SK-N-SH treated with all-trans-retinoic acid at 6 μM for 48 hours (cell line): ENCODE data around the gene ACSBG1.

ENCODE experiments used
- PPARA ChIP-seq: fragments of 250-450 bp; sonication (Bioruptor Pico); IDR thresholded peaks from 2 replicates; pipeline ENCODE4 v1.5.0; 2020; ENCODE audit warnings: mild to moderate bottlenecking, borderline replicate concordance
- SNAI2 ChIP-seq: fragments of 250-450 bp; sonication (Bioruptor Pico); IDR thresholded peaks from 2 replicates; pipeline ENCODE4 v1.5.0; 2020; ENCODE audit warnings: mild to moderate bottlenecking, moderate library complexity
- ZFP3 ChIP-seq: fragments of 250-450 bp; sonication (Bioruptor Pico); IDR thresholded peaks from 2 replicates; pipeline ENCODE4 v1.5.0; 2020; ENCODE audit warnings: mild to moderate bottlenecking, moderate library complexity
- ZFP30 ChIP-seq: fragments of 450-650 bp; formaldehyde crosslinking; IDR thresholded peaks from 2 replicates; pipeline ENCODE4 v1.5.0; 2022; ENCODE audit warnings: mild to moderate bottlenecking, moderate library complexity
- TF ChIP-seq, protein P1 (sequence below): fragments of 250-450 bp; sonication (Bioruptor Pico); IDR thresholded peaks from 2 replicates; pipeline ENCODE4 v1.5.1; 2020; ENCODE audit warnings: low read depth, mild to moderate bottlenecking, moderate library complexity

DNA sequence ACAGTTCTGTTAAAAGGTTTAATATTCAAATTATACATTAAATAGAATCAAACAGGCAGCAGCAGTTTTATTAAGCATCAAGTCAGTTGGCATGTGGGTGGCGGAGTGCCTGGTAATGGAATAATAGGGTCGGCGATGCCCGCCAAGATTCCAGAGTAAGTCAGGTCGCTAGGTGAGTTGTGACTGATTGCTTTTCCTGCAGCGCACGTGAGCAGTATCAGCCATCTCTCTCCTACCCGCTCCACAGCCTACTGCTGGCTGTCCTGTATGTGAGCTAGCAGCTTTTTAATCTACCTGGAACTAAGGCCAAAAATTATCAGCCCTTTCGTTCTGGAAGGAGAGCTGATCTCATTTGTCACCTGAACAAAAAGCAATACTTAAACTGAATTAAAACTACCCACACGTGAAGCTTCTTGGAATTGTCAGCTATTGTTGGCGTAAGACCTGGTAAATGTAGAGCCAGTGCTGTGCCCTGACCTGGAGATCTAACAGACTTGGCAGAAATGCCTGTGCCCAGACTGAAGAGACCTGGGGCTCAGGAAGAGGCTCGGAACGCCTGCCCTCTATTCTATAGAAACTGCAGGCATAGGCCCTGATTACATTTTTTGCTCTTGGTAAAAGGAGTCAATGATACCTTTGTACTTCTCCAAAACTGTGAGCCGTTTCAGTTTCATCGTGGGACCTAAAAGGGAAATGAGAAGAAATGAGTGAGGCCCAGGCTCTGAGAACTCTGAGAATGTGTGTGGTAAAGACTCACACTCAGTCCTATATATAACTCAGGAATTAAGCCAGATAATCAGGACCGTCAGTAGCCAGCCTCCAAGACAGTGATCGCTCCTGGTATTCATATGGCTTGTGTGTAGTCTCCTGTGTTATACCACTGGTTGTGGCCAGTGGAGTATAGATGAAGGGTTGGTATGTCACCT, 63.3 kb downstream of the ACSBG1 start:
- TF ChIP-seq, protein P1, sequence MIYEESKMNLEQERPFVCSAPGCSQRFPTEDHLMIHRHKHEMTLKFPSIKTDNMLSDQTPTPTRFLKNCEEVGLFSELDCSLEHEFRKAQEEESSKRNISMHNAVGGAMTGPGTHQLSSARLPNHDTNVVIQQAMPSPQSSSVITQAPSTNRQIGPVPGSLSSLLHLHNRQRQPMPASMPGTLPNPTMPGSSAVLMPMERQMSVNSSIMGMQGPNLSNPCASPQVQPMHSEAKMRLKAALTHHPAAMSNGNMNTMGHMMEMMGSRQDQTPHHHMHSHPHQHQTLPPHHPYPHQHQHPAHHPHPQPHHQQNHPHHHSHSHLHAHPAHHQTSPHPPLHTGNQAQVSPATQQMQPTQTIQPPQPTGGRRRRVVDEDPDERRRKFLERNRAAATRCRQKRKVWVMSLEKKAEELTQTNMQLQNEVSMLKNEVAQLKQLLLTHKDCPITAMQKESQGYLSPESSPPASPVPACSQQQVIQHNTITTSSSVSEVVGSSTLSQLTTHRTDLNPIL, result no peak
- no peak for TF ChIP-seq SNAI2 (CRISPR knock-in tag)
- TF ChIP-seq ZFP30, result no peak
- no peak for TF ChIP-seq ZFP3 (CRISPR knock-in tag)
- TF ChIP-seq PPARA (CRISPR knock-in tag), result no peak
